Measurements from ENCODE around the gene HYCC2. TPM values are rescaled to one million over a fixed set of nuclear protein-coding genes. Genes with fewer than 3 reads are reported as not detected.
A peak's percentile ranks its signal among the peaks of the same experiment; 100 is the strongest.

The HYCC2 gene
- total RNA-seq, 4 donors from 2014 or later, result 9.6 to 27.9 (median 15.2) TPM

DNA sequence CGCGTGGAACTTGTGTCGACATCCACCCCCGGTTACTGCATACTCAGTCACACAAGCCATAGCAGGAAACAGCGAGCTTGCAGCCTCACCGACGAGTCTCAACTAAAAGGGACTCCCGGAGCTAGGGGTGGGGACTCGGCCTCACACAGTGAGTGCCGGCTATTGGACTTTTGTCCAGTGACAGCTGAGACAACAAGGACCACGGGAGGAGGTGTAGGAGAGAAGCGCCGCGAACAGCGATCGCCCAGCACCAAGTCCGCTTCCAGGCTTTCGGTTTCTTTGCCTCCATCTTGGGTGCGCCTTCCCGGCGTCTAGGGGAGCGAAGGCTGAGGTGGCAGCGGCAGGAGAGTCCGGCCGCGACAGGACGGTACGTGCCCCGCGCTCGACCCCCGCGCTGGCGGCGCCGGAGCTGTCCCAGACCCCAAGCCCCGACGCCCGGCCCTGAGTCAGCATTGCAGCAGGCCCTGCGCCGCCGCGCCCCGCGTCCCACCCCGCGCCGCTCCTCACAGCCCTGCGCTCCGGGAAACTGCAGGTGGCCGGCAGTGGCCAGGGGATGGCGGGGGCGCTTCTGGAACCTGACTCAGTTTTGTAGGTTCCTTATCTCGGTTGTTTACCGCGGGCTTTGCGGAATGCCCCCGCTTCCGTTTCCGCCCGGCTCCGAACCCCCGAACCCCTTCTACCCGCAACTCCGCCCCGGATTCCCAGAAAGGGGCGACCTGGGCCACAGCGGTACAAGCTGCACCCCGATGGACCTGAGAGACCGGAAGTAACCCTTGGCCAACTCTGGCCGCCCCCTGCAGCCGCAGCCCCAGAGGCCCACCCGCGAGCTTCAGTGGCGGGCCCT lies 44.9 kb upstream of the HYCC2 start, which contains the start of gene CFLAR:
Gene CFLAR (plus strand): TSS at position 50 of the 844 bp plus-strand sequence. CDS start 13,702 bp downstream, outside the sequence.
- TF ChIP-seq POLR2A (IDR thresholded peaks at IDR 0.05) (peak in 1 of 2 donors; percentile 31), CTCF (IDR thresholded peaks at IDR 0.05) (no peak)
- intact Hi-C loops (cut with DNase I; ENCODE audit: low total_unique reads), result no loop called here
- peak; percentile 78 to 94 for DNase-seq (ENCODE audit: low spot score in 2 of 2)
- WGBS, 2 donors, result 0% methylated on average over 41 to 75 of the region's 75 CpGs
- peak within 1 kb of the TSS; percentile 91 for H3K4me3 ChIP-seq (ENCODE audit: low read depth, poor library complexity, severe bottlenecking)

- no peak overlapping the region for H3K4me3 ChIP-seq (ENCODE audit: low read depth, poor library complexity, severe bottlenecking)
- DNase-seq (ENCODE audit: low spot score in 2 of 2), result no peak
- intact Hi-C loops (cut with DNase I; ENCODE audit: low total_unique reads), result no loop called here
- TF ChIP-seq CTCF (IDR thresholded peaks at IDR 0.05), result no peak
- TF ChIP-seq POLR2A (IDR thresholded peaks at IDR 0.05), result no peak
Measured at GRCh38 chr2:201114846-201115245, 43.4 kb upstream of the HYCC2 start.

GRCh38 chr2:201114350-201114749 lies 42.9 kb upstream of the HYCC2 start:
- no peak for DNase-seq (ENCODE audit: low spot score in 2 of 2)
- intact Hi-C loops (cut with DNase I; ENCODE audit: low total_unique reads), result no loop called here
- H3K4me3 ChIP-seq (ENCODE audit: low read depth, poor library complexity, severe bottlenecking), result no peak overlapping the region
- TF ChIP-seq POLR2A (IDR thresholded peaks at IDR 0.05) (no peak), CTCF (IDR thresholded peaks at IDR 0.05) (no peak)
- 78 to 80% methylated on average over 4 of the region's 4 CpGs for WGBS, 2 donors

DNA sequence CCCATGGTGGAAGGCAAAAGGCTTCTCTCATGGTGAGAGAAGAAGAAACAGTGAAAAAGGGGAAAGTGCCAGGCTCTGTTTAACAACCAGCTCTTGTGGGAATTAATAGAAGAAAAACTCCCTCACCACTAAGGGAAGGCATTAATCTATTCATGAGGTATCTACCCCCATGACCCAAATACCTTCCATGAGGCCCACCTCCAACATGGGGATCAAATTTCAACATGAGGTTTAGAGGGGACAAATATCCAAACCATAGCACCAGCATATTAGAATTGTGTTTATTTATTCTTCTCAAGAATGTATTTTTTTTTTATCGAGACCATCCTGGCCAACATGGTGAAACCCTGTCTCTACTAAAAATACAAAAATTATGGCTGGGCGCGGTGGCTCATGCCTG lies 39.6 kb upstream of the HYCC2 start:
- WGBS, 2 donors, result 96 to 97% methylated on average over 3 of the region's 3 CpGs
- H3K4me3 ChIP-seq (ENCODE audit: low read depth, poor library complexity, severe bottlenecking), result no peak overlapping the region
- no peak for DNase-seq (ENCODE audit: low spot score in 2 of 2)
- no peak for TF ChIP-seq POLR2A (IDR thresholded peaks at IDR 0.05)
- intact Hi-C loops (cut with DNase I; ENCODE audit: low total_unique reads), result no loop called here

DNA sequence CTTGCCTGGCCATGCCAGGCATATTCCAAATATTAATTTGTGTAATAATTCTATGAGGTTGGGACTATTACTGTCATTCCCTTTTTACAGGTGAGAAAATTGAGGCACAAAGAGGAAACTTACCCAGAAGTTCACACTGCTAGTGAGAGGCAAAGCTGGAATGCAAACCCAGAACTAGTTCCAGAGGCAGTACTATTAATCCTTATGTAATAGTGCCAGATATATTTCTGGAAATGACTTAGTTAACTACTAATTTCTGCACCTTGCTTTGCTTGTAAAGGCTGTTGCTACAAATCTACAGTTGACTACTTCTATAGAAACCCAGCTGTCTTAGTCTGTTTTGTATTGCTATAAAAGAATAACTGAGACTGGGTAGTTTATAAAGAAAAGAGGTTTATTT lies 39.1 kb upstream of the HYCC2 start:
- TF ChIP-seq CTCF (IDR thresholded peaks at IDR 0.05), result no peak
- TF ChIP-seq POLR2A (IDR thresholded peaks at IDR 0.05), result no peak
- intact Hi-C loops (cut with DNase I; ENCODE audit: low total_unique reads), result no loop called here
- no peak for DNase-seq (ENCODE audit: low spot score in 2 of 2)
- H3K4me3 ChIP-seq (ENCODE audit: low read depth, poor library complexity, severe bottlenecking), result no peak overlapping the region

- H3K4me3 ChIP-seq (ENCODE audit: low read depth, poor library complexity, severe bottlenecking), result no peak overlapping the region
- intact Hi-C loops (cut with DNase I; ENCODE audit: low total_unique reads), result no loop called here
- no peak for DNase-seq (ENCODE audit: low spot score in 2 of 2)
- no peak for TF ChIP-seq POLR2A (IDR thresholded peaks at IDR 0.05)
- no peak for TF ChIP-seq CTCF (IDR thresholded peaks at IDR 0.05)
- WGBS, 2 donors, result 86 to 91% methylated on average over 4 of the region's 4 CpGs
Measured at GRCh38 chr2:201109186-201109585, 37.7 kb upstream of the HYCC2 start.
